GM21576 (cell line): ENCODE data around the gene TSPEAR.

Experiments
- ATAC-seq: cut with Tn5 transposase; IDR thresholded peaks from one replicate; pipeline ENCODE4 v1.9.1; 2021; ENCODE audit warnings: mild to moderate bottlenecking, moderate library complexity; ENCODE audit not compliant: unreplicated experiment

TSPEAR gene

DNA sequence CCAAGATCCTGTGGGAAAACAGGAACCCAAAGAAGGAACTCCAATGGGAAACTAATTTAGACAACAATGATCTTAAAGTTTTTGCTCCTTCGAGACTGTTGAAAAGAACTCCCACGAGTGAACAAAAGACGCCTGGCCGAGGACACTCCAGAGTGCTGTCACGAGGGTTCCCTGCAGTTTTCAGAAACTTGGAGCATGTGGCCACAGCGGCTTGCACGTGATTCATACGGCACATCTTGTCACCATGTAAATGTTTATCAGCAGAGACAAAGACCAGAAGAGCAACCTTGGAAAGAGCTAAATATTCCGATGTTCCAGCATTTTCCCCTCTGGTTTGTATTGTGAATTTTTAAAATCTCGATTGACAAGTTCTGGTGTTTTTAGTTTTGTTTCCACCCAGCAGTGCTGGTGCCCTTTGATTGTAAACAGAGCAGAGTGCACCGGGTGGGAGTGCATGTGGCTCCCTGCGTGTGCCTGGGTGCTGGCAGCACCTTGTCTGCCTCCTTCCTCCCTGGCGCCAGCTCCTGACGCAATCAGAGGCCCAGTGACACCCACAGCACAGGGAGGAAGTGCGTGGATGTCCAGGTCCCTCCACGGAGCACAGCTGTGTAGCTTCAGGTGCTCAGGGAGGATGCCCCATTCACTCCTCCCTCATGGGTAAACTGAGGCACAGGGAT is 233.1 kb downstream of the TSPEAR start:
- ATAC-seq = no peak

DNA sequence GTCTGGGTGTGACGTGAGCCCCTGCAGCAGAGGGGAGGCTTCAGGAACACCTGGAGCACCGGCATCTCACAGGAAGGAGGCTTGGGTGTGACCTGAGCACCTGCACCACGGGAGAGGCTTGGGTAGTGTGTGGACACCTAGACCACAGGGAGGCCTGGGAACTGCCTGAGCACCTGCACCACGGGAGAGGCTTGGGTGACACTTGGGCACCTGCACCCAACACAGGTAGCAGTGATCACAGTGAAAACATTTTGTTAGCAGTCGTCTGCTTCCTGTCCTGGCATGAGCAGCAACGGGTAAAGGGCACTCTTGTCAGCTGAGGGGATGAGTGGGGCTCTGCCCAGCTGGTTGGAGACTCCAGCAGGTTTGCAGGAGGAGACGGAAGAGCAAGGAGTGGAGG is 233.7 kb downstream of the TSPEAR start:
- ATAC-seq = no peak

DNA sequence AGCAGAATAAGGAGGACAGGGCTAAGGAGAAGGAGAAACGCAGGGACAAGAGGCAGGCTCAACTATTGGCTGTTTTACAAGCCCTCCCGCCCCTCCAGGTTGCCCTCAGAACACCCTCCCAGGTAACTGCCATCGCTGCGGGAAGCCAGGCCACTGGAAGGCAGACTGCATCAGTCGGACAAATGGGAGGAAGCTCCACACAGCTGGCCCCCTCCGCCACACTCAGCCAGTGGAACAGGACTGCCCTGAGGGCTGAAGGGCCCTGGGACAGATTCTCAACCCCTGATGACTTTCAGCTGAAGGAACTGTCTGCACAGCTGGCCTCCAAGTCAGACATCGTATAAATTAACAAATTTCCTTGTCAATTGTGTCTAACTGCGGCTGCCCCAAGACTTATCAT is 234.2 kb downstream of the TSPEAR start:
- no peak for ATAC-seq

DNA sequence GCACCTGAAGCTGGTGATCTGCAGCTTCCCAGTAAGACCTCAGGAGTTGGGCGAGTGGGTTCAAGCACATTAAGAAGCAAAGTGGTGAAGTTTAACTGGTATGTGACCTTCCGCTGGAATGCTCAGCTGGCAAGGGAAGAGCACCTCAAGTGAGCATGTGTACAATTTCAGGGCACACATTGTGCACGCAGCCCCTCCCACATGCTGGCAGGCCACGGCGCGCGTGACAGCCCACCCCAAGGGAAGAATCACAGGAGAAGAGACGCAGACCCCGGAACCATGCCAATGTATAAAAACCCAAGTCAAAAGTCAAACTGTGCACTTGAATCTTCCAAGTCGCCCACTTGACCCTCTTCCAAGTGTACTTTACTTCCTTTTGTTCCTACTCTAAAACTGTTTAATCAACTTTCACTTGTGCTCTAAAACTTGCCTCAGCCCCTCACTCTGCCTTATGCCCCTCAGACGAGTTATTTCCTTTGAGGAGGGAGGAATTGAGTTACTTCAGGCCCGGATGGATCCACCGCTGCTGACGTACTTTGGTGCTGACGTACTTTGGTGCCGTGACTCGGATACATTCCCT is 236.0 kb downstream of the TSPEAR start:
- ATAC-seq = no peak

DNA sequence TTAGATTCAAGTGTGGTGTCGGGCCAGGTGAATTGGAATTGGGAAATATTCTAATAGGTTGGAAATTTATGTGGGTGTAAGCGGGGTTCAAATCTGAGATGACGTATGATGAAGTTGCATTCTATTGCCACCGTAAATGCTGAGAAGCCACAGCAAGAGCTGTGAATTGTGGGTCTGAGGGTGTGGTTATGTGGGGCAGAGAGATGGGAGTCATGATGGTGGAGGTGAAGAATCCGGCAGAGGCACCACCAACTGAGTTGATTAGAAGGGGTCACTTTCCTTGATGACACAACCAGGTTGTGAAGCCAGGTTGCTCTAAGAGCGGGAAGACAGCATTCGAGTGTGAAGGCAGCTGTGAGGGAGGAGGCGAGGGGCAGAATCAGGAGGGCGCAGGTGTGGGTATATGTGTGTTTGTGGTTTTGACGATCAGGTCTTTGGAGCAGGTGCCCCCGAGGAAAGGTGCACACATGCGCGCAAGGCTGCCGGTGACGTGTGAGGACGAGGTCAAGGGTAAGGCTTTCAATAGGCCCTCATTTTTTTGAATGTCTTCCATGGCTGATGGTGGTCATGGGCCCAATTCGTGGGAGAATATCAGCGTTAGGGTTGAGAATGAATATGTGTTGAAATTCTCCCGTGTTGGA is 237.3 kb downstream of the TSPEAR start:
- ATAC-seq = no peak

DNA sequence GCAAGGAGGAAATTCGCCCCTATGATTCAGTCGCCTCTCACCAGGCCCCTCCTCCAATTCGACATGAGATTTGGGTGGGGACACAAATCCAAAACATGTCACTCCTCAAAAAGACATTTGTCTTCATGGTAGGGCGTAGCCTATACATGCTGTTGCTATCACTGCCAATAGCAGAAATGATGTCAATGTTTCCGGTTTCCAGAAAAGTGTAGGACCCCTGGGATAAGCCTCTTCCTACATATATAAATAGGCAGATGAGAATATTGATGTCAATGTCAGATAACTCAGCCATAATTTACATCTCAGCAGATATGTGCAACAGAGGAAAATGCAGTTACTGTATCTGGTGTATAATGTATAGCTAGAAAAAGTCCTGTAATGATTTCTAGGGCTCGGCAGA is 239.4 kb downstream of the TSPEAR start:
- ATAC-seq = no peak

DNA sequence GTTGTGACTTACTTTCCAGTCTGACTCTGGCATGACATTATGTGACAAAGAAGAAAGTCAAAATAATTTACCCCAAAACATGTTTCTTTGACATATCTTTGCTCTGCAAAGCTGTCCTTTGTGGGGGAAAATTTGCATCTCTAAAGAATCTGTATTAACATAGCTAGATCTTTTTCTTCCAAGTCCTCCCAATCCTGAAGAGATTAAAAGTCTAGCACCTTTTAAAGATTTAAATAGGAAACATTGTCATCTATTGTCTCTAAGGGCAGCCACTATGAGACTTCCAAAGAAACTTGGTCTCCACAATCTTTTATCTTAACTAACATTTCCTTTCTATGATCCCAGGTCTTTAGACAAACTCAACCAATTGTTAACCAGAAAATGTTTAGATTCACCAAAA is 240.0 kb downstream of the TSPEAR start:
- ATAC-seq = no peak

DNA sequence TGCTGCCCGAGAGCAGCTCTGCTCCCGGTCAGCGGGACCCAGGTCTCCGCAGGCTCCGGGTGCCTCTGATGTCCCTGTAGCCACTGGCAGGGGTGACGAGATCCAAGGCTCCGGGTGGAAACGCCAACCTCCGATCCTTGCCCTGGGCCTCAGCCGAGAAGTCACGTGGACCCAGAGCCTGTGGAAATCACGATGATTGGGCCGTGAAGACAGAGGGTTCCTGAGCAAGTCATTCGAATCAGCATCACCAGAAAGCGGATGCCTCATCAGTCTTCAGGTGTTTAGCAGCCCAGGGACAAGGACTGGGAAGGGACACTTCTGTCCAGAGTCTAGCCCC is 243.5 kb downstream of the TSPEAR start:
- ATAC-seq = no peak

DNA sequence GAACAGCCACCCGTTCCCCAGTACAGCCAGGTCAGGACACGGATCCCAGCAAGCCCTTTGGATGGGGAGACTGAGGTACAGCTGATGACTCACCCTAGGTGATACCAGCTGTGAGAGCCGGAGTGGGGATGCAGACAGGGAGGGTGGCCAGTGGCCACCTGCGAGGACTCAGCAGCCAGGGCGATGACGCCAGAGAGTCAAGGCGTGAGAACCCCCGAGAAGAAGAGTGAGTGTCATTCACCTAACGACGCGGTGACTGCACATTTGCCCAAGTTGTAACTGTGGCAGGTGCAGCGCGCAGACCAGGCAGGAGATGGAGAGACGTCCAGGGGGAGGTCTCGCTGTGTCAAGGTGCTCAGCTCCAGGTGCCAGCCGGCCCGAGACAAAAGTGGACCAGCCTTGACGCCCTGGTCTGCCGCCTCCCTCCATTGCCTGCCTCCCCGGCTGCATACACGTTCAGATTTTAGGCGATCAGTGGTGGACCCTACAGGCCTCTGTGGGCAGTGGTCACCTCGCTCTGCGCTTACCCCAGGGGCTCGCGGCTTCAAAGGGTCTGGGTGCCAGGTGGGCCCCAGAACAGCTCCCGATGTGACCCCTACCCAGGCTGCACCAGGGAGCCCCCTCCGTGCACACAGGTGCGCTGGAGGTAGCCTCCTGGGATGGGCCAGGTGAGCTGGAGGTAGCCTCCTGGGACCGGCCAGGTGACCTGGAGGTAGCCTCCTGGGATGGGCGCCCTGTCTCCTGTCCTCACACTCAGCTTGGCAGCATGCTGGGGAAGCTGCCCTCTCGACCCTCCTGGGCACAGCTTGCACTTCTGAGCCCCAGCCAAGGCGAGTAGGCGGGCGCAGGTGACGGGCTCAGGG is 244.1 kb downstream of the TSPEAR start:
- ATAC-seq = no peak

DNA sequence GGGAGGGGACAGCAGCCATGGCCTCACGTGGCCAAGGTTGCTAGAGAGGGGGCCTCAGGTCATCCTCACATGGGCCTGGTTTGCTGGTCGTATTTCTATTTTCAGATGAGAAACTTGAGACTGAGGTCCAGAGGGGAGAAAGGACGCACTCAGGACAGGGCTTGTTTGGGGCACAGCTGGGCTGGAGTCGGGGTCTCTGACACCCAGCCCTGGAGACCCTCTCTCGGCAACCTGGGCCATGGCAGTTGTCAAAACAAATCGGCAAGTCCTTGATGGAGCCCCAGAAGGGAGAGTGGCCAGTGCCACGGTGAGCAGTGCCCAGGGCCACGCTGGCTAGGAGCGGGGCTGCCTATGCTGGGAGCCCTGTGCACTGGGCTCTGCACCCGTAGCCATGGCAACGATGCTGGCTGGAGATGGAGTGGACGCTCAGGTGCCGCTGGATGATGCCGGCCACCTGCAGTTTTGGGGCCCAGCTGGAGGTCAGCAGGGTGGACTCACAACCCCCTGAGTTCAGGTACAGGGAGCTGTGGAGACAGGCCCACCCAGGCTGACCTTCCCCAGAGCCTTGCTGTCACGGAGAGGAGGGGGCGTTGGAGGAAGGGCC is 244.9 kb downstream of the TSPEAR start:
- no peak for ATAC-seq

DNA sequence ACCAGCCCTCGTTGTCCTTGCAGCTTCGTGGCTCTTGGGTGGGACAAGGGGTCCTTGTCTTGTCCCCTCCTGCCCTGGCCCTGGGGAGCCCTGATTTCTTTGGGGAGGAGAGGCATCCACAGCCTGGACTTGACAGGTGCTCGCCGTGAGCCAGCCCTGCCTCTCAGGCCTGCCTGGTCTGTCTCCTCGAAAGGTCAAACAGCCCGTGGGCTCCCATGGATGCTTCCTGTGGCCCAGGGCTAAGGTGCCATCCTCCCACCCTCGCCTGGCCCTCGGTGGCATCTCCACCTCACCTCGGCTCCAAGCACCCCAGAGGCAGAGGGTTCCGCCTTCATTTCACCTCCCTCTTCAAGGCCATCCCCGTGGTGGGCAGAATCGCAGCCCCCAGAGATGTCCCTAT is 247.0 kb downstream of the TSPEAR start:
- ATAC-seq = no peak

DNA sequence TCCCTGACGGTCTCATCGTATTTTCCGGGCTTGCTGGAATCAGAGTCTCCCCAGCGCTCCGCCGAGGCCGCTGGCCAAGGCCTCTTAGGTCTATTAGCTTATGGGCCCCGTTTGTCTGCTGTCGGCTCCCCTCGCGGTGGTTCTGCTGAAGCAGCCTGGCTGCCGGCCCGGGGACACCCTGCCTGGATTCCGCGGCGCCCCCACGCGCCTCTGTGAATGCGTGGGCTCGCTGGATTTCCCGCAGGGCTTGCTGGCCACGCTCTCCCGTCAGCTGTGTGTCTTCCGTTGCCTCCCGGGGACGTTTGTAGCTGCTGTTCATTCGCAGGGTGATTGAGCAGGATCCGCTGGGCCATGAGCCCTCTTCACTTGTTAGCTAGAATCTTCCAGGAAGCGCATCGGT is 247.6 kb downstream of the TSPEAR start:
- ATAC-seq = no peak

DNA sequence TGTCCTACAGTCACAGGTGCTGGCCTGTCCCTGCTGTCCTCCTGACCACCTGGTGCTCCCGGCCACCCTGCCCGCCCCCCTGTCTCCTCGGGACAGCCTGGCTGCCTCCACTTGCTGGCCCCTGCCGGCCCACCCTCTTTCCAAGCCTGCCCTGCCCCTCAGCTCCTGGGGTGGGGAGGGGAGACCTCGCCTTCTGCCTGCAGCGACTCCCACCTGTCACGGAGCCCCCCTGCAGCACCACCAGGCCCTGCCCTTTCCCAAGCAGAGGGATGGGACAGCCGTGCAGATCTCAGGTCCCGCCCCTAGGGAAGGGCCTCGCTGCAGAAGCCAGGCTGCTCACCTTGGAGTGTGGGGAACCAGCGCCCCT is 248.6 kb downstream of the TSPEAR start:
- ATAC-seq = no peak

DNA sequence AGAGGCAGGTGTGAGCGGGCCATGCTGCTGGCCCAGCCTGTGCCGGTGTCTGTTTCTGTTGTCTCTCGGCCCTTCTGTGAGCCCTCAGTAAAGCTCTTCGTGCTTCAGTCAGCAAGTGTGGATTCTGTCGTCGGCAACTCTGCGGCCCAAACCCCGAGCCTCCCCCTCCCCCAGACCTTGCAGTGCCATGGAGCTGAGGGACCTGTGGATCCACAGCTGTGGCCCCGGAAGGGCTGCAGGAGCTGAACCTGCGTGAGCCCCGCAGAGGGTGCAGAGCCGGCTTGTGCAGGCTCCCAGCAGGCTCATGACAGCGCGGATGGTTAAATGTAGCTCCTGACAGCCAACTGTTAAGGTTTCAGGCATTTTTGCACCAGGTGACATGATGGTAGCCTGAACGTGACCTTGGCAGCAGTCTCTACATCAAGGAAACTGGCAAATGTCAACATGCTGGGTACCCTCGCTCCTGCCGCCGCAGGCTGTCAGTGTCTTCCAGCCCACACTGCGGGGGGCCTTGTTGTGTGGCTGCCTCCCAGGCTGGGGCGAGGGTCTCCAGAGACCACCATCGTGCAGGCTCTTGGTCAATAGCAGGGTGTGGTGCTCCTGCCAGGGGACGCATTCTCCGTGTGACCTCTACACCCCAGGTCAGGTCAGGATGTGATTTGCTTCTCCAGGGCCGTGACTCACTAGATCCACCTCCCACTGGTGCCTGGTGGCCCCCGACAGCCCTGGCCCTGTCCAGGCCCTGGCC is 249.1 kb downstream of the TSPEAR start:
- ATAC-seq = no peak

DNA sequence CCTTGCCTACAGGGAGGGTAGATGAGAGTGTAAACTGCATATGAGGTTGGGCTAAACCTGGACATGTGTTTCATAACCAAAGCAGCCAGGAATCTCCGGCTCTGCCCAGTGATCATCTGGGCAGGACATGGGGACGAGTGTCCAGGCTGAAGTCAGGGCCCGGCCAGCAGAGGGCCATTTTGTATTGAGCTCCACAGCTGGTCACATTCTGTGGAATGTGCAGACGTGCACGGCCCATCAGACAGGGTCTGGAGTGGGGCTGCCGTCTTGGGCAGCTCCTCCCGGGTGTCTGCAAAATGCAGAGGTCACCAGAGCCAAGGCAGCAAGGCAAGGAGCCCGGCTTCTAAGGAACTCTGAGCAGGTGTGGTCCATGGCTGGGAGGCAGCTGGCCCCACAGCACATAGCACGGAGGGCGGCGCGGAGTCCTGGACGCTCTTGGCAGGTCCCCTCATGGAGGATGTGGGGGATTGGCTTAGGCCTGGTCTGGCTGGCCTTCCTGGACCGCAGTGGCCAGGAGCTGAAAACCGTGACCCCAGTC is 249.8 kb downstream of the TSPEAR start:
- no peak for ATAC-seq

DNA sequence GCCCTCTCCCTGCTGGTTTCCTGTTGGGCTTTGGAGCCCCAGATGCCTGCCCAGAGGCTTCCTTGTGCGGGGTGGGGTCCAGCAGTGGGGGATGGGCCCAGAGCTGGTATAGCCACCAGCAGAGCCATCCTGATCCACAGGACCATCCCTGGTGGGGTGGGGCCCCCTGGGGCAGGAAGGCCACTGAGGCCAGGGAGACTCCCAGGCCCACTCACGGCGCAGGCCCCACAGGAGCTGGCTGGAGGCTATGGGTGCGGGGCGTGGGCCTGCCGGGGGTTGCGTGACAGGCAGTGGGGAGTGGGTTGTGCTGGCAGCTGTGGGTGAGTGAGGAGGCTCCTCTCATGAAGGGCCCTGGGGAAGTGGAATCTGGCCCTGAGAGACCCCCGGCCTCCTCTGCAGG is 250.4 kb downstream of the TSPEAR start:
- no peak for ATAC-seq

DNA sequence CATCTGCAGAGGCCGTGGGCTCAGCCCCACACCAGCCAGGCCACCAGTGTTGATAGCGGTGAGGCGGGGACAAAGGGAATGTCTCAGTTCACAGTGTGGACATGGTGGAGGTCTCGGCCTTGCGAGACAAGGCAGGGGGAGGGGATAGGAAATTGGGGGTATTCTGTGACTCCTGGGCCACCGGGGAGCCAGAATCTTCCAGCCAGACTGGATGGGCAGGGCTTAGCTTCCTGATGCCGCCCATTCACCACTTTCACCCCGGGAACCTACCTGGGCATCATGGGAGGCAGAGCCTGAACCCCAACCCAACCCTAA is 251.0 kb downstream of the TSPEAR start:
- ATAC-seq = no peak

DNA sequence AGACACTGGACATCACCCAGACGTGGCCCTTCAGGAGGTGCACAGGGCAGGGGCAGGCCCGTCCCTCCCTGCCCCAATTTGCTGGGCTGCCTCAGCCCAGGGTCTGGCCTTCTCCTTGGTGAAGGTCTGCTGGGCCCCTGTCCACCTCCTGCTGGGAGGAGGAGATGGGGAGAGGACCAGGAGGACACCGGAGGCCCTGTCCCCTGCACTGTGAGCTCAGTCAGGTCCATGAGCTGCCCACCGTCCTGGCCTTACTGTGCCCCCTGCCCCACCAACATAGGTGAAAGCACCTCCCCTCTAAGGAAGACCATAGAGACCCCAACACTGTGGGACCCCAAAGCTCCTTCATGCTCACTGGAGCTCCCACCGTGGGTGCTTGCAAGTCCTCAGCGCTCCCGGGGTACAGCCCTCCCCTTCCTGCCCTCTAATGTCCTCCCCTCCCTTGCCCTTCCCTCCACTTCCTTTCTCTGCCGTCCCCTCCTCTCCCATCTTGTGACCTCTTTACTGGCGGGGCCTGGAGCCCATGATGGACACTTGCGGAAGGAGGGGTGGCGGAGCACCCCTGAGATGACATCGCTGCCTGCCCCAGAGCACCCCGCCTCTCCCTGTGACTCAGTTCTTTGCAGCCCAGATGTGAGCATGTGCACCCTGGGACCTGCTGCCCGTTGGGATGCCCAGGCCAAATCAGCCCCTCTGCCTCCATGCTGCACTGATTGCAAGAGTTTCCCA is 251.5 kb downstream of the TSPEAR start:
- ATAC-seq = no peak

DNA sequence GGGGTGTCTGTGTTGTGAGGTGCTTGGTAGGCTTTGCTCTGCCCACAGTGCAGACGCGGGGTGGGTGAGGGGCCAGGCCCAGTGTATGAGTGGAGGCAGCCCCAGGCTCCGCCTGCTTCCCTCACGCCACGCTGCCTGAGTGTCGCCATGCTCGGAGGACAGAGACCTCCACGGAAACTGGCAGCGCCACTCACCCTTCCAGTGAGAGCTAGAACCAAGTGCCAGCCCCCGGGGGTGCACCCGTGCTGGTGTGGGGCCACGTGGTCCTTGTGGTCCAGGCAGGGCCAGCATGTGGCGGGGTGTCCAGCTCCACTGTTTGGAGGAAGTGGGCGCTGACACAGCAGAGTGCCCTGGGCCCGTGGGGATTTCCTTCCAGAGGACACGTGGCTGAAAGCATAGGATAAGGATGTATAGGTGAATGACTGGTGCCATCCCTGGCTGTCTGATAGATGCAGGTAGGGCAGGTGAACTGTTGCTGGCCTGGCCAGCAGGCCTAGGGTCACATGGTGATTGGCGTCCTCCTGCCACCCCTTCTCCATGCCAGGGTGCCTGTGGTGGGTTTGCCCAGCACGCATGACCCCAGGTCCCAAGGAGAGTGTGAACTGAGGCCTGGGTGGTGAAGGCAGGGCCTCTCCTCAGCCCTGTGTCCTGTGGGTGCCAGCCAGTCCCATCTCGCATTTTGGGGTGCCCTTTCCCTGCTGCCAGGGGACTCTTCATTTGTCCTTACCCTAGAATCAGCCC is 252.2 kb downstream of the TSPEAR start:
- ATAC-seq = no peak
